Measurements from ENCODE around the gene GSTA2.
"Not testable (repeated sequence)": the region's sequence is repeated elsewhere in the genome, so short reads cannot be mapped to it uniquely, and the experiment has no call there.

GSTA2 gene

DNA sequence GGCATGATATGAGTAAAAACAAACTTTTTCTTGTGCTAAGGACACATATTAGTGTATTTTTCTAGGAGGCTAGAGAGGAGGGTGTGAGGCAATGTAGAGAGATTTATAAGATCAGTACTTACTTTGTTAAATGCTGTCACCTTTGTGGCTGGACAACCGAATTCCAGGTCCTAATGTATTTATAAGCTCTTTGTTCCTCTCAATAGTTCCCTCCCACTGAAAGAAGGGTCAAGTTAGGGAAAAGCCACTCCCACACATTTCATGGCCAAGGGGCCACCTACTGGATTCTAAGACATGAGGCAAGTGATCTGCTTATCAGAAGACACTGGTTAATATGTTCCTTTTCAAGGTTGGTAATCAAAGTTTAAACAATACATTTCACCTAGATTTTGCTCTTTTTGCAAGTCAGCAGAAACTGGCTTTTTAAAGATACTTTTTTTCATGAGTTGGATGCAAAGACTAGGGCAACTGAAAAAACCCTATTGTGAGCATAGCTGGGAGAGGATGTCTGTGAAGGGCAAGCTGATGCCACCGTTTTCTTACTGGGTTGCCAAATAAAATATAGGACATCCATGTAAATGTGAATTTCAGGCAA, at the start of gene GSTA2:
Gene GSTA2 (minus strand): TSS at position 154 of the 595 bp plus-strand sequence. CDS start 5,528 bp downstream, outside the sequence.
- not testable (repeated sequence) for DNase-seq

DNA sequence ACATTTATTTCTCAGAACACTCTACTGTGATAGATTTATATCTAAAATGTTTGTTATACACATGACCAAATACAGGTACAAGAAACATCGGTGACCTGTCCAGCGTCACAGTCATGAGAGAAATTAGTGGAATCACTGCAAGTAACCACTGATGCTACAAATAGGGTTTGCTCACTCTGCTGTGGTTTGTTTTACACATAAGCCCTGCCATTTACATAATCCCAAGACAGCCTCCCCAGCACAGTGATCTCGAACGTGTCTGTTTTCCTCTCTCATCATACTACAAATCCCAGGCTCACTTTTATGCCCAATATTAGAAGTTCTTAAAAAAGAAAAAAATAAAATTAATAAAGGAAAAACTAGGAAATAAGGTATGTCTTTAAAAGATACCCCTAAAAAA, 46.5 kb upstream of the GSTA2 start:
- DNase-seq, result not testable (repeated sequence)

DNA sequence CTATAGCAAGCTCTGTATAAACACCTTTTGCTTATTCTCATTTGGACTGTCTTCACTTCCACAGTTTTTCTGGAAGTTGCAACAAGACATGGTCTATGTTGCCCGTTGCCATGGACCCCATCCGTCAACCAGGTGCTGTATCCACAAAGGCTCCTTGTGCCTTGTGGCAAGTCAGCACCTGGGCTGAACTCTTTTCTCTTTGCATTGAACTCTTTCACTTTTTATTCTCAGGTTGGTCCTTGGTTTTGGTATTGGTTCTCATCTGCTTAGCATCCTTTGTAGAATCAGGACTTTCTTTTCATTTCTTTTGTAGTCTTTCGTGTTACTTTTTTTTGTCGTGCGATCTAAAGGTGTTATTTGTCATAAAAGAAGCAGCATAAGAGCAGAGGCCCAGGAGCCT, 45.4 kb upstream of the GSTA2 start:
- no peak for DNase-seq

DNA sequence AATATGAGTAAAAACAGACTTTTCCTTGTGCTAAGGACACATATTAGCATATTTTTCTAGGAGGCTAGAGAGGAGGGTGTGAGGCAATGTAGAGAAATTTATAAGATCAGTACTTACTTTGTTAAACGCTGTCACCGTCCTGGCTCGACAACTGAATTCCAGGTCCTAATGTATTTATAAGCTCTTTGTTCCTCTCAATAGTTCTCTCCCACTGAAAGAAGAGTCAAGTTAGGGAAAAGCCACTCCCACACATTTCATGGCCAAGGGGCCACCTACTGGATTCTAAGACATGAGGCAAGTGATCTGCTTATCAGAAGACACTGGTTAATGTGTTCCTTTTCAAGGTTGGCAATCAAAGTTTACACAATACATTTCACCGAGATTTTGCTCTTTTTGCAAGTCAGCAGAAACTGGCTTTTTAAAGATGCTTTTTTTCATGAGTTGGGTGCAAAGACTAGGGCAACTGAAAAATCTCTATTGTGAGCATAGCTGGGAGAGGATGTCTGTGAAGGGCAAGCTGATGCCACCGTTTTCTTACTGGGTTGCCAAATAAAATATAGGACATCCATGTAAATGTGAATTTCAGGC, 40.5 kb upstream of the GSTA2 start, which contains the start of gene GSTA1:
Gene GSTA1 (minus strand): TSS at position 149 of the 588 bp plus-strand sequence. CDS start 4,549 bp downstream, outside the sequence.
- DNase-seq, result not testable (repeated sequence)

DNA sequence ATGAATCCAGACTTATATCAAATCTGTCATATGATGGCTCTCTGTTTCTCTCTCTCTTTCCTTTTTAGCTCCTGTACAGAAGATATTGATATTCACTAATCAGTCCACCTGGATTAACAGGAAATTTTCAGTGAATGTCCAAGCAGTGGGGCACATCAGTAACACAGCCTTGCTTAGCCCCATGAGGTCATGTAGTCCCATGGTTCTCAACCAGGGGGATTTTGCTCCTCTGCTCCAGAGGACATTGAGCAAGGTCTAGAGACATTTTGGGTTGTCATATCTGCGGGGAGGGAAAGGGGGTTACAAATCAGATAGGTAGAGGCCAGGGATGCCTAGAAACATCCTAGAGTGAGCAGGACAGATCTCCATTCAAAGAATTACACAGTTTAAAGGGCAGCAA, 39.5 kb upstream of the GSTA2 start:
- no peak for DNase-seq

DNA sequence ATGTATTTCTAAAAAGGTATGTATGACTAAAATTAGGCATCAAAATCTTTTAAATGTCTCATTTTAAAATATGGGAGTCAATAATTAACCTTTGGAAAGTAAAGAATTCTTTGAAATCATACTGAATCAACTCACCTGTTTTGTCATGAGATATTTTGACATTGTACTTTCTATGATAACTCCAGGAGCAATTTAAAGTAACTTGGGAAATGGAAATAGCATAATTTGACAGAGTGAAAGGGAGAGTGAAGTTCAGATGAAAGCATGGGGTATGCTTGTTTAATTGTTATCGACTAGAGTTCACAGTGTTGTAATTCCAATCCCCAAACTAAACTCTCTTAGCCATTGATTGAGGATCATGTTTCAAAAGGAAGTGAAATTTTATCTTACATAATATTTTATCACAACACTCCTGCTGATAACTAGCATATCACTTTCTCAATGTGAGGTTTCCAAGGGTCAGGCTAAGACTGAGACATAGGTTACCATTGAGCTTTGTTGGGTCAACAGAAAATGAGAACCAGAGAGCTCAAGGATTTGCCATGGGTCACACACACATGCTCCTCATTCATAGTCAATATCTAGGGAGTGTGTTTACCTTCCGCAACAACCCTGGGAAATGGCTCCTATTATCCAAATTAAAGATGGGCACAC, 38.0 kb upstream of the GSTA2 start:
- DNase-seq, result no peak

DNA sequence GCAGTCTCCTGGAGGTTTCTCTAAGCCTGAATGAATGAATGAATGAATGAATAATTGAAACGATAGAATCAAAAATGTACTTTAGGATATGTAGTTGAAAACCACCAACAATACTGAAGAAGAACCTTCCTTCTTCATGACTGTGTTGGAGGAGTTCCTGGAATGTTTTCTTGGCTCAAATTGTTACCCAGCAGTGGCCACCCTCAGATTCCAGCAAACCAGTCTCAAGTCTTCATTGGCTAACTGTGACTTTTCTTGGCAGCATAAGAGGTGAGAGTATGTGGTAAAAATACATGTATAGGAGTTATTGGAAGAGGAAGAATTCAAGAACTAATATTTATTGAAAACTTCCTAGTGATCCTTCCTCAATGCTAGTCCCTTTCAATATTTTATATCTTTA, 36.0 kb upstream of the GSTA2 start:
- DNase-seq, result not testable (repeated sequence)

DNA sequence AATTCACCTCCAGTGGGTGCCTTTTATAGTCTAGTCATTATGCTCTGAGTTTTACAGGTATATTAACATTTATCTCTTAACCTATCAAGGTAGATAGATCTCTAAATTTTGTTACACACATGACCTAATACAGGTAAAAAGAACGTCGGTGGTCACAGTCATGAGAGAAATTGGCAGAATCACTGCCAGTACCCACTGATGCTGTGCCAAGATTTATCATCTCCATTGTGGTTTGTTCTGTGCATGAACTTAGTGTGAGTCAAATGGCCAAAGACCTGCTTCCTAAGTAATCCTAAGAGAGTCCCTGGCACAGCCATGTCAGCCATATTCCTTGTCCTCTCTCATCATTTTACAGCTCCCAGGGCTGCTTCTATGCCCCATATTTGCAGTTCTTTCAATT, 31.1 kb upstream of the GSTA2 start:
- not testable (repeated sequence) for DNase-seq

DNA sequence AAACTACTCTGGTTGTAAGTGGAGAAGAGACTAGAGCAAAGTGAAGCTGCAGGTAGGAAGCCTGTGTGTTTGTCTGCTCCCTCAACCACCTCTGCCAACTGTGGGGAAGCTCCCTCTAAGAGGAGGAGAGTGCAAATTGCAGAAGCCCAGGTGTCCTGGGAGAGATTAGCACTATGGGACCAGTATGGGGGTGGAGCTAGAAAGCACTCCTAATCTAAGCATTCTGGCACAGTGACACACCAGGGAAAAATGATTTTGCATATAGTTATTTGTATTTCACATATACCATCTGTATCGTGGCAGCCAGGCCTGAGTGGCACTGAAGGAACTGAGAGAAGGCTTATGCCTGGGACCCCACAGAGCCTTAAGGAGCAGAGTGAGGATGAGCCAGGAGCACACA, 27.6 kb upstream of the GSTA2 start:
- no peak for DNase-seq

DNA sequence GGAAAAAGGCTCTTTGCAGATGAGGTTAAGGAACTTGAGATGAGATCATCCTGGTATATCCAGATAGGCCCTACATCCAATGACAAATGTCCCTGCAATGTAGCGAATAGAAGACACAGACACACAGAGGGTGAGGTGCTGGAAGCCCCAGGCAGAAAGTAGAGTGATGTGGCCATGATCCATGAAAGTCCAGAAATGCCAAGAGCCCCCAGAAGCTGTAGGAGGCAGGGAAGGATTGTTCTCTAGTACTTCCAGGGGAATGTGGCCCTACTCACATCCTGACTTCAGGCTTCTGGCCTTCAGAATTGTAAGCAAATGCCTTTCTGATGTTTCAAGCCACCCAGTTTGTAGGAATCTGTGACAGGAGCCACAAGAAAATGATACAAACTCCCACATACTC, 26.4 kb upstream of the GSTA2 start:
- DNase-seq, result not testable (repeated sequence)

DNA sequence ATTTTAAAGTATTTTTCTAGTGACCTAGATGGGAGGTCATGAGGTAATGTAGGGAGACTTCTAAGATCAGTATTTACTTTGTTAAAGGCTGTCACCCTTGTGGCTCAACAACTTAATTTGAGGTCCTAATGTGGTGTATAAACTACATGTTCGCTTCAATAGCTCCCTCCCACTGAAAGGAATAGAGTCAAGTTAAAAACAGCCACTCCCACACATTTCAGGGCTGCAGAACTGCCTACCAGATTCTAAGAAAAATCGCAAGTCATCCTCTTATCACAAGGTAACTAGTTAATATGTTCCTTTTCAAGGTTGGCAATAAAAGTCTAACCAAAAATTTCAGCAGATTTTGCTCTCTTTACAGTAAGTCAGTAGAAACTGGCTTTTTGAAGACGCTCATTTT, 25.2 kb upstream of the GSTA2 start:
- DNase-seq, result no peak

DNA sequence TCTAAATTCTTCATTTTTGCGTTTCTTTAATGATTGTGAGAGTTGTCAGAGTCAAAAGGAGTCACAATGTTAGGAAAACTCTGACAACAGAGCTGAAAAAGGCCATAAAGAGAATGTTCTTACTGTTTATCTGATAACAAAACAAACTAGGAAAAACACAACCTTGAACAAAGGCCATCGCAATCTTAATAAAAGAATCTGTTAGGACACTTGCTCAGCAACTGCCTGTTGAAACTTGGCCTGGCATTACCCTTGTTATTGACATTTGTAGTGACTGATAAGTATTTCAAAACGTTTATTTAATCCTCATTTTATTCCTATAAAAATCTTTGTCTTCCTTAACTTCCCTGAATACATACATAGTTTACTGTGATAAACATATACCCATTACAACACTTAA, 24.6 kb upstream of the GSTA2 start:
- DNase-seq, result no peak

DNA sequence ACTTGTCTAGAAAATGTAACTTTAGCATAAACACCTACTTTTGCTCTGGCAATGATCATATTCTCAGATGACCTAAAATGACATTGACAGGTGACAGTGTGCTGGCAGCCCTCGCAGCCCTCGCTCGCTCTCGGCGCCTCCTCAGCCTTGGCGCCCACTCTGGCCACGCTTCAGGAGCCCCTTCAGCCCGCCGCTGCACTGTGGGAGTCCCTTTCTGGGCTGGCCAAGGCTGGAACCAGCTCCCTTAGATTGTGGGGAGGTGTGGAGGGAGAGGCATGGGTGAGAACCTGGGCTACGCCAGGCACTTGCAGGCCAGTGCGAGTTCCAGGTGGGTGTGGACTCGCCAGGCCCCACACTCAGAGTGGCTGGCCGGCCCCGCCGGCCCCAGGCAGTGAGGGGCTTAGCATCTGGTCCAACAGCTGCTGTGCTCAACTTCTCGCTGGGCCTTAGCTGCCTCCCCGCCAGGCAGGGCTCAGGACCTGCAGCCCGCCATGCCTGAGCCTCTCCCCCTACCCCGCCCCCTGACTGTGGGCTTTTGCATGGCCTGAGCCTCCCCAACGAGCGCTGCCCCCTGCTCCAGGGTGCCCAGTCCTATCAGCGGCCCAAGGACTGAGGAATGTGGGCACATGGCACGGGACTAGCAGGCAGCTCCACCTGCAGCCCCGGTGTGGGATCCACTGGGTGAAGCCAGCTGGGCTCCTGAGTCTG, 23.1 kb upstream of the GSTA2 start:
- DNase-seq, result no peak

DNA sequence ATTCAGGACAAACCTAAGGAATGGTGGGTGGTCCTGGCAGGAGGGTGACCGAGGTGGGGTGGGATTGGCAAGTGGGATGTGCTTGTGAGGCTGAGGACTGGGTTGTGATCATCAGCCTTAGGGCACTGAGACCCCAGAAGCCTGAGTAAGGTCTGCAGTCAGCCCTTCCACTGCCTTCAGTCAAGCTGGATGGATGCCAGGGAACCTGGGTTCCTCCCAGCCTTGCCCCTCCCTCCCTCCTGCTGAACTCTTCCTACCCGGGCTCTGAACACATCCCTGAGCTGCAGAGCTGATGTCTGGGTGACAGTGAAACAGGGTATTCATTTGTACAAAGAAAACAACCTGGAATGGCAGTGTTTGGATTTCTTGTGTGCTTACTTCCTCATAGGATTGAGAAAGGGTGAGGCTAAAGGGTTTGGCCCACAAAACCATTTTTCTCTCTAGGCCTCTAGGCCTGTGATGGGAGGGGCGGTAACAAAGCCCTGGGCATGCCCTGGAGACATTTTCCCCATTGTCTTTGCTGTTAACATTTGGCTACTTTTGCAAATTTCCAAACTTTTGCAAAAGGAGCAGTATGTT, 19.5 kb upstream of the GSTA2 start:
- DNase-seq, result not testable (repeated sequence)

DNA sequence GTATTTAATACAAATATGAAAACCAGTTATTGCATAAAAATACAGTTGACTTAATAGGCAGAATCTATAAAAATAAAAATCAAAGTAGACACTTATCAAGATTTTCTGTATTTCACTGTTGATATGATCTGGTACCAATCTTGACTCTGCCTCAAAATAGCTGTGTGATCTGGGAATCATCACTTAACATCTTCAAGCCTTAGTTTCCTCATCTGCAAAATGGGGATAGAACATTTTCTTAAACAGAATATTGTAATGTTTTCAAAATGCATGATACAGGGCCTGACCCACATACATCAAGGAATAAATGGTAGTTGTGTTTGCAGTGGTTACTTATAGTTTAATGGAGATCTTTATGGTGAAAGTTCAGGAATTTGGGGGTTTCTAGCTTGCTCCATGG, 18.9 kb upstream of the GSTA2 start:
- not testable (repeated sequence) for DNase-seq

DNA sequence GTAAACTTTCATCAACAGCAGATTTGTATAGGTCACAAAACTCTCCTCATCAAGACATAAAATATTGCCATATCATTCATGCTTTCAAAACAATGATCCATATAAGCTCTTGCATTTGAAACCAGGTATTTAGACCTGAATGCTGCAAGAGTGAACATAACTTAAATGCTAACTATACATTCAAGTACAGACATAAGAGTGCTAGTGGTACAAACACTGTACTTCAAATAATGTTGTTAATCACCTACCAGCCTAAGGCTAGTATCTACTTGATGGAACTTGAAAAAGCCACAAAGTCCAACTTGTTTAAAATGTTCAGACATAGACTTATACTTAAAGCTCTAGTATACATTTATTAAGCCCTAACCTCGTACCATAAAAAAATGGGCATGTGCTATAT, 16.0 kb upstream of the GSTA2 start:
- DNase-seq, result no peak

DNA sequence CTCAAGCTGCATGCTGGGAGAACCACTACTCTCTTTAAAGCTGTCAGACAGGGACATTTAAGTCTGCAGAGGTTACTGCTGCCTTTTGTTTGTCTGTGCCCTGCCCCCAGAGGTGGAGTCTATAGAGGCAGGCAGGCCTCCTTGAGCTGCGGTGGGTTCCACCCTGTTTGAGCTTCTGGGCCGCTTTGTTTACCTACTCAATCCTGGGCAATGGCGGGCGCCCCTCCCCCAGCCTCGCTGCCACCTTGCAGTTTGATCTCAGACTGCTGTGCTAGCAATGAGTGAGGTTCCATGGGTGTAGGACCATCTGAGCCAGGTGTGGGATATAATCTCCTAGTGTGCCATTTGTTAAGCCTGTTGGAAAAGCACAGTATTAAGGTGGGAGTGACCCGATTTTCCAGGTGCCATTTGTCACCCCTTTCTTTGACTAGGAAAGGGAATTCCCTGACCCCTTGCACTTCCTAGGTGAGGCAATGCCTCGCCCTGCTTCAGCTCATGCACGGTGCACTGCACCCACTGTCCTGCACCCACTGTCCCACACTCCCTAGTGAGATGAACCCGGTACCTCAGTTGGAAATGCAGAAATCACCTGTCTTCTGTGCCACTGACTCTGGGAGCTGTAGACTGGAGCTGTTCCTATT, 13.6 kb upstream of the GSTA2 start:
- not testable (repeated sequence) for DNase-seq

DNA sequence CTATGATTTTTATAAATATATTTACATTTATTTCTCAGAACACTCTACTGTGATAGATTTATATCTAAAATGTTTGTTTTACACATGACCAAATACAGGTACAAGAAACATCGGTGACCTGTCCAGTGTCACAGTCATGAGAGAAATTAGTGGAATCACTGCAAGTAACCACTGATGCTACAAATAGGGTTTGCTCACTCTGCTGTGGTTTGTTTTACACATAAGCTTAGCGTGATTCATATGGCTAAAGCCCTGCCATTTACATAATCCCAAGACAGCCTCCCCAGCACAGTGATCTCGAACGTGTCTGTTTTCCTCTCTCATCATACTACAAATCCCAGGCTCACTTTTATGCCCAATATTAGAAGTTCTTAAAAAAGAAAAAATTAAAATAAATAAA, 6.1 kb upstream of the GSTA2 start:
- DNase-seq, result not testable (repeated sequence)

DNA sequence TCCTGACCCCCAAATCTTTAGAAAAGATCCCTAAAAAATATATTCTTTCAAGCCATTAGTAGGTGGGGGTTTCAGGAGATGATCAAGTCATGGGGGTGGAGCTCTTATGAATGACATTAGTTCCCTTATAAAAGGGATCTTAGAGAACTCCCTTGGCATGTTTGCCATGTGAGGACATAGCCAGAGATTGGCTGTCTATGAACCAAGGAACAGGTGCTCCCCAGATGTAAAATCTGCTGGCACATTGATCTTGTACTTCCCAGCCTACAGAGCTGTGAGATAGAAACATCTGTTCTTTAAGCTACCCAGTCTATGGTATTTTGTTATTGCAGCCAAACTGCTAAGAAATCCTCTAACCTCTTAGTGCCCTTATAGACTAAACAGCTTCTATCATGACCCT, 4.4 kb upstream of the GSTA2 start:
- DNase-seq, result not testable (repeated sequence)

DNA sequence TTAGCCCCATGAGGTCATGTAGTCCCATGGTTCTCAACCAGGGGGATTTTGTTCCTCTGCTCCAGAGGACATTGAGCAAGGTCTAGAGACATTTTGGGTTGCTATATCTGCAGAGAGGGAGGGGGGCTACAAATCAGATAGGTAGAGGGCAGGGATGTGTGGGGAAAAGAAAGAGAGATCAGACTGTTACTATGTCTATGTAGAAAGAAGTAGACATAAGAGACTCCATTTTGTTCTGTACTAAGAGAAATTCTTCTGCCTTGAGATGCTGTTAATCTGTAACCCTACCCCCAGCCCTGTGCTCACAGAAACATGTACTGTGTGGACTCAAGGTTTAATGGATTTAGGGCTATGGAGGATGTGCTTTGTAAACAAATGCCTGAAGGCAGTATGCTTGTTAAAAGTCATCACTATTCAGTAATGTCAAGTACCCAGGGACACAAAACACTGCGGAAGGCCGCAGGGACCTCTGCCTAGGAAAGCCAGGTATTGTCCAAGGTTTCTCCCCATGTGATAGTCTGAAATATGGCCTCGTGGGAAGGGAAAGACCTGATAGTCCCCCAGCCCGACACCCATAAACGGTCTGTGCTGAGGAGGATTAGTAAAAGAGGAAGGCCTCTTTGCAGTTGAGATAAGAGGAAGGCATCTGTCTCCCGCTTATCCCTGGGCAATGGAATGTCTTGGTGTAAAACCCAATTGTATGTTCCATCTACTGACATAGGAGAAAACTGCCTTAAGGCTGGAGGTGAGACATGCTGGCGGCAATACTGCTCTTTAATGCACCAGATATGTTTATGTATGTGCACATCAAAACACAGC, 1.4 kb downstream of the GSTA2 start:
- DNase-seq, result not testable (repeated sequence)

DNA sequence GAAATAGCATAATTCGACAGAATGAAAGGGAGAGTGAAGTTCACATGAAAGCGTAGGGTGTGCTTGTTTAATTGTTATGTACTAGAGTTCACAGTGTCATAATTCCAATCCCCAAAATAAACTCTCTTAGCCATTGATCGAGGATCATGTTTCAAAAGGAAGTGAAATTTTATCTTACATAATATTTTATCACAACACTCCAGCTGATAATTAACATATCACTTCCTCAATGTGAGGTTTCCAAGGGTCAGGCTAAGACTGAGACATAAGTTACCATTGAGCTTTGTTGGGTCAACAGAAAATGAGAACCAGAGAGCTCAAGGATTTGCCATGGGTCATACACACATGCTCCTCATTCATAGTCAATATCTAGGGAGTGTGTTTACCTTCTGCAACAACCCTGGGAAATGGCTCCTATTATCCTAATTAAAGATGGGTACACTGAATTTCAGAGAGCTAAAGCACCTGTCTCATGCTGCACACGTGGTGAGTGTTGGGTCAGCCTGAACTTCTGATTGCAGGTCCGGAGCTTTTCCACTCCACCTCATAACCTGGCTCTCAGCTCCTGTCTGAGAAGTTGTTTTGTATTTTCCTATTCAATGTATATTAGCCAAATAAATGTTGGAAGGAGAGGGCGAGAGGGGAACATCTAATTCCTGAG, 3.0 kb downstream of the GSTA2 start:
- DNase-seq, result no peak
